Activated CD4-positive, alpha-beta T cell treated with anti-CD3 and anti-CD28 coated beads, Interleukin-2, amount 50 U/mL, for 48 hours (primary cell): Measurements from ENCODE around the gene RAB3A.
"Not testable (repeated sequence)": the region's sequence is repeated elsewhere in the genome, so short reads cannot be mapped to it uniquely, and the experiment has no call there.

Source experiments
- DNase-seq, 2 experiments: peaks; one replicate each; pipeline ENCODE4 v3.0.0-alpha.2; 2020

Gene RAB3A

GRCh38 chr19:18167975-18168645 lies 35.7 kb downstream of the RAB3A start:
- peak; percentile 64 to 73 for DNase-seq

- no peak for DNase-seq
Observed at GRCh38 chr19:18167011-18167410, 36.8 kb downstream of the RAB3A start.

- DNase-seq = no peak
Observed at GRCh38 chr19:18165794-18166544, 37.9 kb downstream of the RAB3A start.

GRCh38 chr19:18164072-18164471 lies 39.8 kb downstream of the RAB3A start:
- DNase-seq = no peak

- DNase-seq = no peak
Observed at GRCh38 chr19:18161636-18162002, 42.2 kb downstream of the RAB3A start.

GRCh38 chr19:18160971-18161635 lies 42.7 kb downstream of the RAB3A start:
- DNase-seq = peak; percentile 73 to 76

- peak; percentile 12 to 26 for DNase-seq
Observed at GRCh38 chr19:18160493-18160970, 43.3 kb downstream of the RAB3A start.

- no peak for DNase-seq
Observed at GRCh38 chr19:18159810-18160209, 44.0 kb downstream of the RAB3A start.

GRCh38 chr19:18159059-18159616 lies 44.7 kb downstream of the RAB3A start:
- not testable (repeated sequence) for DNase-seq

GRCh38 chr19:18158467-18158866 lies 45.4 kb downstream of the RAB3A start:
- no peak for DNase-seq

GRCh38 chr19:18157465-18158063 lies 46.3 kb downstream of the RAB3A start:
- DNase-seq = no peak

GRCh38 chr19:18156841-18157464 lies 46.9 kb downstream of the RAB3A start:
- DNase-seq = no peak

GRCh38 chr19:18156268-18156667 lies 47.6 kb downstream of the RAB3A start:
- DNase-seq = no peak

GRCh38 chr19:18155095-18156087 lies 48.5 kb downstream of the RAB3A start:
- DNase-seq = no peak

GRCh38 chr19:18153556-18154134 lies 50.2 kb downstream of the RAB3A start:
- peak; percentile 30 to 33 for DNase-seq

- DNase-seq = peak; percentile 99 to 100
Observed at GRCh38 chr19:18152817-18153555, 50.9 kb downstream of the RAB3A start, which contains the start of gene PIK3R2. Gene PIK3R2, plus strand, starts transcription at chr19:18153163. Its CDS starts 2,717 bp downstream, at chr19:18155880.

GRCh38 chr19:18152442-18152816 lies 51.4 kb downstream of the RAB3A start:
- peak; percentile 99 for DNase-seq

- no peak for DNase-seq
Observed at GRCh38 chr19:18150776-18151624, 52.8 kb downstream of the RAB3A start.

- DNase-seq = no peak
Observed at GRCh38 chr19:18149596-18149975, 54.3 kb downstream of the RAB3A start.
